Keratinocyte (primary cell): ENCODE measurements around the gene DFFB. TPM values are rescaled to one million over a fixed set of nuclear protein-coding genes. Genes with fewer than 3 reads are reported as not detected.

Experiments
- DNase-seq: peaks from one replicate; pipeline ENCODE4 v3.0.0-alpha.2; 2011; ENCODE audit warnings: low read depth, missing footprints, low spot score
- FAIRE-seq: peaks from 2 replicates; lab custom pipeline; 2011; peaks lifted over from hg19 to GRCh38; lab: Jason Lieb, UNC
- H2AFZ ChIP-seq: 2 replicates; pipeline ENCODE4 v1.6.0; 2012; ENCODE audit warnings: low read length, control low read depth, inconsistent platforms; ENCODE audit not compliant: control insufficient read depth
- H3K27ac ChIP-seq: 2 replicates; pipeline ENCODE4 v1.5.1; 2011; ENCODE audit warnings: low read length; ENCODE audit not compliant: control insufficient read depth, insufficient read depth
- H3K27me3 ChIP-seq: 3 replicates; pipeline ENCODE4 v1.6.0; 2011; ENCODE audit warnings: low read length; ENCODE audit not compliant: control insufficient read depth, insufficient read depth; ENCODE audit errors: extremely low read depth
- H3K36me3 ChIP-seq, 2 experiments: 2 replicates in 1 of 2; 3 replicates in 1 of 2; pipeline ENCODE4 v1.5.1; 2011; ENCODE audit warnings: low read length in 2 of 2, mild to moderate bottlenecking in 1 of 2; ENCODE audit not compliant: control insufficient read depth in 2 of 2, insufficient read depth in 2 of 2; ENCODE audit errors: extremely low read depth in 1 of 2
- H3K4me1 ChIP-seq: 3 replicates; pipeline ENCODE4 v1.5.1; 2011; ENCODE audit warnings: low read length; ENCODE audit not compliant: control insufficient read depth, insufficient read depth; ENCODE audit errors: extremely low read depth
- H3K4me2 ChIP-seq: 3 replicates; pipeline ENCODE4 v1.6.0; 2011; ENCODE audit warnings: low read depth, low read length; ENCODE audit not compliant: control insufficient read depth, insufficient read depth; ENCODE audit errors: extremely low read depth
- H3K4me3 ChIP-seq, 3 experiments: fragments of 200-600 bp in 1 of 3; sonication (generic) in 1 of 3; 2 replicates in 2 of 3; 3 replicates in 1 of 3; pipeline ENCODE4 v1.5.1; 2011 to 2016; ENCODE audit warnings: low read length in 3 of 3, mild to moderate bottlenecking in 3 of 3, control low read depth in 2 of 3, inconsistent platforms in 1 of 3, low read depth in 1 of 3, mixed read lengths in 1 of 3, mixed run types in 1 of 3, moderate library complexity in 1 of 3; ENCODE audit not compliant: control insufficient read depth in 2 of 3, insufficient read depth in 2 of 3; ENCODE audit errors: extremely low read depth in 1 of 3
- H3K79me2 ChIP-seq: 2 replicates; pipeline ENCODE4 v1.6.0; 2012; ENCODE audit warnings: low read length; ENCODE audit not compliant: control insufficient read depth, insufficient read depth
- H3K9ac ChIP-seq: 3 replicates; pipeline ENCODE4 v1.6.0; 2011; ENCODE audit warnings: low read length; ENCODE audit not compliant: control insufficient read depth, insufficient read depth; ENCODE audit errors: extremely low read depth
- H3K9me1 ChIP-seq: 3 replicates; pipeline ENCODE4 v1.6.0; 2011; ENCODE audit warnings: low read length; ENCODE audit not compliant: control insufficient read depth, insufficient read depth; ENCODE audit errors: extremely low read depth
- H3K9me3 ChIP-seq: 2 replicates; pipeline ENCODE4 v1.5.1; 2012; ENCODE audit warnings: low read depth, low read length; ENCODE audit not compliant: control insufficient read depth
- H4K20me1 ChIP-seq: 3 replicates; pipeline ENCODE4 v1.6.0; 2011; ENCODE audit warnings: low read length; ENCODE audit not compliant: control insufficient read depth, insufficient read depth; ENCODE audit errors: extremely low read depth
- EZH2 ChIP-seq: IDR thresholded peaks from one replicate; pipeline ENCODE4 v1.6.1; 2012; ENCODE audit warnings: inconsistent platforms, mild to moderate bottlenecking, low read length, moderate library complexity
- dilution Hi-C: fragments of 300-500 bp; cut with MboI; formaldehyde crosslinking; loops from one replicate; pipeline ENCODE4 v1.7.0; 2020; ENCODE audit warnings: low sequenced_read_pairs; ENCODE audit not compliant: extremely low pct_ligation_motif_present
- polyA plus RNA-seq, 5 experiments: library from polyadenylated mRNA; depleted of rRNA in 3 of 5; stranded (reverse) in 3 of 5; stranded (forward) in 1 of 5; unstranded in 1 of 5; fragments of >200 nt; gene quantifications; 1 replicate in 1 of 5; 2 replicates in 3 of 5; 3 replicates in 1 of 5; pipeline versions ENCODE4 v1.2.1 to v1.2.3, GENCODE V29; 2011 to 2012; ENCODE audit warnings: missing spikeins in 2 of 5, low read depth in 1 of 5, low replicate concordance in 1 of 5
- TF ChIP-seq, protein P1 (sequence below), 3 experiments: IDR thresholded peaks in 1 of 3; conservative IDR thresholded peaks in 1 of 3; optimal IDR thresholded peaks in 1 of 3; 2 replicates in 2 of 3; 3 replicates in 1 of 3; pipeline versions ENCODE3 to v1.5.1; 2011; ENCODE audit warnings: low read length in 3 of 3, mild to moderate bottlenecking in 3 of 3, moderate library complexity in 2 of 3, control low read depth in 1 of 3, inconsistent platforms in 1 of 3; ENCODE audit not compliant: insufficient read depth in 2 of 3; ENCODE audit errors: extremely low read depth in 1 of 3

The DFFB gene
- polyA plus RNA-seq, 1 donor (not counting 4 experiments of a cell fraction or from before 2014, with no cell fraction given) = 5.2 TPM

DNA sequence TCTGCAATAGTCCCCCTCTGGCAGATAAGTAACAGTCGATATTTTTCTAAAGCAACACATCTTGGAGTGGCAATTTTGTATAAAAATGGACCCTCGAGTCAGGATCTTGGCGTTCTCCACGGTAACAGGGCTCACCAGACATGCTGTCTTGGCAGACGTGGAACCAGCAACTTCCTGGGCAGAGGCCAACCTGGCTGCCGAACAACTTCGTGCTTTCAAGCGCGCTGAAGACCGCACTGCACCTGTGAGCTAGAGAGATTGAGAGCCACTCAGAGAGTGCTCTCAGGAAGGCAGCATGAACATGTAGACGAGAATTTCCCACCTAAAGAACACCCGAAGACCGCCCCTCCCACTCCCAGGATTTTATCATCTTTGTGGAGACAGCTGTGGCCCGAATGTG lies 35.5 kb downstream of the DFFB start:
- Histone ChIP-seq H3K4me1 (no peaks in the 10 kb centered on the region), H3K9ac (no peak overlapping the region), H3K4me3 (no peak overlapping the region), H4K20me1 (peaks cover 12% of the 10 kb centered on the region), H3K27ac (no peak overlapping the region), H2AFZ (no peak overlapping the region), H3K79me2 (peaks cover 41% of the 10 kb centered on the region), H3K27me3 (no peaks in the 10 kb centered on the region), H3K9me3 (no peaks in the 10 kb centered on the region), H3K9me1 (no peaks in the 10 kb centered on the region), H3K4me2 (no peak overlapping the region), H3K36me3 (peaks cover 17 to 20% of the 10 kb centered on the region in 2 experiments)
- DNase-seq = no peak
- dilution Hi-C loops = no loop called here
- no peak for FAIRE-seq
- TF ChIP-seq, protein P1, sequence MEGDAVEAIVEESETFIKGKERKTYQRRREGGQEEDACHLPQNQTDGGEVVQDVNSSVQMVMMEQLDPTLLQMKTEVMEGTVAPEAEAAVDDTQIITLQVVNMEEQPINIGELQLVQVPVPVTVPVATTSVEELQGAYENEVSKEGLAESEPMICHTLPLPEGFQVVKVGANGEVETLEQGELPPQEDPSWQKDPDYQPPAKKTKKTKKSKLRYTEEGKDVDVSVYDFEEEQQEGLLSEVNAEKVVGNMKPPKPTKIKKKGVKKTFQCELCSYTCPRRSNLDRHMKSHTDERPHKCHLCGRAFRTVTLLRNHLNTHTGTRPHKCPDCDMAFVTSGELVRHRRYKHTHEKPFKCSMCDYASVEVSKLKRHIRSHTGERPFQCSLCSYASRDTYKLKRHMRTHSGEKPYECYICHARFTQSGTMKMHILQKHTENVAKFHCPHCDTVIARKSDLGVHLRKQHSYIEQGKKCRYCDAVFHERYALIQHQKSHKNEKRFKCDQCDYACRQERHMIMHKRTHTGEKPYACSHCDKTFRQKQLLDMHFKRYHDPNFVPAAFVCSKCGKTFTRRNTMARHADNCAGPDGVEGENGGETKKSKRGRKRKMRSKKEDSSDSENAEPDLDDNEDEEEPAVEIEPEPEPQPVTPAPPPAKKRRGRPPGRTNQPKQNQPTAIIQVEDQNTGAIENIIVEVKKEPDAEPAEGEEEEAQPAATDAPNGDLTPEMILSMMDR (optimal IDR thresholded peaks at IDR 0.05 in 1 of 3, IDR thresholded peaks at IDR 0.05 in 1 of 3, conservative IDR thresholded peaks at IDR 0.05 in 1 of 3; ENCODE audit: extremely low read depth in 1 of 3, insufficient read depth in 2 of 3, low read length in 3 of 3) = no peak
- TF ChIP-seq EZH2 = no peak

DNA sequence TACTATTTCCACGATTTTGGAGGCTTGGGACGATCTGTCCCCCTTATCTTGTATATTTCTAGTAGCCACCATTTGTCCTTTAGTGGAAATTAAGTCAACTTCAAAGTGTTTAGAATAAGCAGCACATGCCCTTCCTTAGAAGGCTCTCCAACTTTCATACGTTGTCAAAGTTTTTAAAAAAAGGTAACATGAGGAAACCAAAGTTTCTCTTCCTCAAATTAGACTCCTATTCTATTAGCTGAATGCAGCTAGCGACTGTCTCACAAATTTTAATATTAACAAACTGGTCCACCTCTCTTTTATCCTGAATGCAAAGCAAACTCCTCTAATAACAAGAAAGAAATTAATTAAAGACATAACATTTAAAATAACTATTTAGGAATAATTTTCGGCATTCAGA lies 35.9 kb downstream of the DFFB start:
- no peak overlapping the region for H3K9ac ChIP-seq
- no peak overlapping the region for H2AFZ ChIP-seq
- H4K20me1 ChIP-seq = peaks cover 12% of the 10 kb centered on the region
- DNase-seq = no peak
- no peak overlapping the region for H3K27ac ChIP-seq
- H3K36me3 ChIP-seq = peaks cover 17 to 19% of the 10 kb centered on the region in 2 experiments
- TF ChIP-seq EZH2 = no peak
- TF ChIP-seq, protein P1 (optimal IDR thresholded peaks at IDR 0.05 in 1 of 3, IDR thresholded peaks at IDR 0.05 in 1 of 3, conservative IDR thresholded peaks at IDR 0.05 in 1 of 3; ENCODE audit: extremely low read depth in 1 of 3, insufficient read depth in 2 of 3, low read length in 3 of 3) = no peak
- H3K4me2 ChIP-seq = no peak overlapping the region
- H3K9me1 ChIP-seq = no peaks in the 10 kb centered on the region
- FAIRE-seq = no peak
- no peaks in the 10 kb centered on the region for H3K4me1 ChIP-seq
- no peaks in the 10 kb centered on the region for H3K9me3 ChIP-seq
- no peak overlapping the region for H3K4me3 ChIP-seq
- H3K79me2 ChIP-seq = peaks cover 46% of the 10 kb centered on the region
- H3K27me3 ChIP-seq = no peaks in the 10 kb centered on the region
- dilution Hi-C loops = no loop called here
